ENCODE measurements around the gene OR2T6. TPM values are rescaled to one million over a fixed set of nuclear protein-coding genes. Genes with fewer than 3 reads are reported as not detected.

Gene OR2T6
- total and polyA plus RNA-seq, 7 donors: not detected

DNA sequence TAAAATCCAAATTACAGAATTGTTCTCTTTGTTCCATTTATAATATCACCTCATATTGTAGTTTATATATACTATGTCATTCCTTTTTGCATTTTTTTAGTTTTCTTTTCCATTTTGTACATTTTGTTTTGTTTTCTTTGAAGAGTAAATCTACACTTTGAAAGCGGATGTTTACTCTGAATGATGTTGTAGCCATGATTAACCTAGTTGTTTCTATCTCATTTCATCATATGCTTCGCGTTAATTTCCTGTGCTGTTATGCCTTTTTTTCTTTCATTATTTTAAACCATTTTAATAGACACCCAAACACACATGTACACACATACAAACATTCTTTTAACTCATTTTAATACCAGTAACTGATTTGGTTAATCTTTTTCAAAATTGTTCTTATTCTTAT, 5.3 kb downstream of the OR2T6 start:
- no peaks in the 10 kb centered on the region for H3K36me3 ChIP-seq (ENCODE audit: insufficient read depth in 1 of 2, low read depth in 1 of 2)
- 85 to 89% (median 88%) methylated on average over 3 of the region's 3 CpGs for WGBS, 3 donors
- H3K27me3 ChIP-seq (ENCODE audit: insufficient read depth in 3 of 3, low read length in 2 of 3): no peaks in the 10 kb centered on the region
- no peak overlapping the region for H3K27ac ChIP-seq
- DNase-seq: no peak
- no peak overlapping the region for H3K4me3 ChIP-seq
- no peaks in the 10 kb centered on the region for H3K4me1 ChIP-seq
- intact Hi-C loops (cut with DNase I): no loop called here
- no peak for ATAC-seq
- H3K9me3 ChIP-seq: no peaks in the 10 kb centered on the region
- no peak for TF ChIP-seq CTCF (IDR thresholded peaks at IDR 0.05)

GRCh38 chr1:248388426-248388825, 12.9 kb downstream of the OR2T6 start:
- WGBS, 3 donors: 59 to 61% (median 61%) methylated on average over 2 of the region's 2 CpGs
- Histone ChIP-seq H3K4me1 (no peaks in the 10 kb centered on the region), H3K36me3 (ENCODE audit: insufficient read depth in 1 of 2, low read depth in 1 of 2) (no peaks in the 10 kb centered on the region), H3K4me3 (no peak overlapping the region), H3K27ac (no peak overlapping the region), H3K27me3 (ENCODE audit: insufficient read depth in 3 of 3, low read length in 2 of 3) (no peaks in the 10 kb centered on the region), H3K9me3 (no peaks in the 10 kb centered on the region)
- ATAC-seq (no peak), DNase-seq (no peak)
- intact Hi-C loops (cut with DNase I): no loop called here
- no peak for TF ChIP-seq CTCF (IDR thresholded peaks at IDR 0.05)

- no peaks in the 10 kb centered on the region for H3K9me3 ChIP-seq
- no peak for TF ChIP-seq CTCF (IDR thresholded peaks at IDR 0.05)
- H3K27ac ChIP-seq: no peak overlapping the region
- no peaks in the 10 kb centered on the region for H3K4me1 ChIP-seq
- intact Hi-C loops (cut with DNase I): no loop called here
- H3K27me3 ChIP-seq (ENCODE audit: insufficient read depth in 3 of 3, low read length in 2 of 3): no peaks in the 10 kb centered on the region
- H3K4me3 ChIP-seq: no peak overlapping the region
- H3K36me3 ChIP-seq (ENCODE audit: insufficient read depth in 1 of 2, low read depth in 1 of 2): no peaks in the 10 kb centered on the region
- DNase-seq (no peak), ATAC-seq (no peak)
- 43 to 45% (median 45%) methylated on average over 2 of the region's 2 CpGs for WGBS, 3 donors
Observed at GRCh38 chr1:248393050-248393449, 17.5 kb downstream of the OR2T6 start.

DNA sequence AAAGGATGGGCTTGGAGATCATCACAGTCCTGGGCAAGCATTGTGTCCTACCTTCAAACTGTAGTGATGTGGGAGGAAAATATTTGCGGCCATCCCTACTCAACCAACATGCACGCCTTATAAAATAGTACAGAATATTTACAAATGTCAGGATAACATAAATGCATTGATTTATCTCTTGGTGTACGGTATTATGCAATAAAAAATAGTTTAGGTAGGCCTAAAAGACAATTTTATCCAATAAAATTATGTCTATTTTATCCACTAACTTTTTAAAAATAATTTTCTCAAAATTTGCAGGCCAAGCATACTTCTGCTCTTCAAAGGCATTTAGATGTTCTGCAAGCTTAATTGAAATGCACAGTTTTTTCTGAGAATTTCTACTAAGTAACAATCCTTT, 27.2 kb downstream of the OR2T6 start, which contains the start of gene OR2T1:
Gene OR2T1 (plus strand): TSS at position 301 of the 400 bp plus-strand sequence. CDS start 3,100 bp downstream, outside the sequence.
- intact Hi-C loops (cut with DNase I): no loop called here
- Histone ChIP-seq H3K27me3 (ENCODE audit: insufficient read depth in 3 of 3, low read length in 2 of 3) (no peaks in the 10 kb centered on the region), H3K4me1 (no peaks in the 10 kb centered on the region), H3K27ac (no peak within 1 kb of the TSS), H3K36me3 (ENCODE audit: insufficient read depth in 1 of 2, low read depth in 1 of 2) (no peaks in the 10 kb centered on the region), H3K9me3 (no peaks in the 10 kb centered on the region), H3K4me3 (no peak within 1 kb of the TSS)
- no peak for DNase-seq
- 61 to 73% (median 71%) methylated on average over 3 of the region's 3 CpGs for WGBS, 3 donors
- no peak for ATAC-seq
- TF ChIP-seq CTCF (IDR thresholded peaks at IDR 0.05): no peak

DNA sequence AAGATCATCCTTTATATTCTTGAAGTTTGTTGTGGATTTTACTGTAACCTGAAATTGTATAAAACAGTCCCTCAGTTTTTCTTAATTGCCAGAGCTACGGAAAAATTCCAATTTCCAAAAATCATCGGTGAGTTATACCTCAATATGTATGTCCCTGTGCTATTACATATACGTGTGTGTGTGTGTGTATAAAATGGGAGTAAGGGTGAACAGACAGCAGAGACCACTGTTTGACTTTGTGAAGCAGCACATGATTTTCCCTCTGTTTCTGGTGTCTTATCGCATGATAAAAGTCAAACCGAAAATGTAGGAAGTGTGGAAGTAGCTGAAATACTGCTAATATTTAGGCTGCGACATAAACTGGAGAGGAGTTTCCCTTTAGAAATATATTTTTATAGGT, 28.5 kb downstream of the OR2T6 start:
- DNase-seq (no peak), ATAC-seq (no peak)
- Histone ChIP-seq H3K36me3 (ENCODE audit: insufficient read depth in 1 of 2, low read depth in 1 of 2) (no peaks in the 10 kb centered on the region), H3K27ac (no peak overlapping the region), H3K4me1 (no peaks in the 10 kb centered on the region), H3K27me3 (ENCODE audit: insufficient read depth in 3 of 3, low read length in 2 of 3) (no peaks in the 10 kb centered on the region), H3K9me3 (no peaks in the 10 kb centered on the region), H3K4me3 (no peak overlapping the region)
- 86 to 89% (median 88%) methylated on average over 6 of the region's 6 CpGs for WGBS, 3 donors
- intact Hi-C loops (cut with DNase I): no loop called here
- no peak for TF ChIP-seq CTCF (IDR thresholded peaks at IDR 0.05)
